Measurements from ENCODE around the gene VRK2.
A peak's percentile ranks its signal among the peaks of the same experiment; 100 is the strongest.

The VRK2 gene

DNA sequence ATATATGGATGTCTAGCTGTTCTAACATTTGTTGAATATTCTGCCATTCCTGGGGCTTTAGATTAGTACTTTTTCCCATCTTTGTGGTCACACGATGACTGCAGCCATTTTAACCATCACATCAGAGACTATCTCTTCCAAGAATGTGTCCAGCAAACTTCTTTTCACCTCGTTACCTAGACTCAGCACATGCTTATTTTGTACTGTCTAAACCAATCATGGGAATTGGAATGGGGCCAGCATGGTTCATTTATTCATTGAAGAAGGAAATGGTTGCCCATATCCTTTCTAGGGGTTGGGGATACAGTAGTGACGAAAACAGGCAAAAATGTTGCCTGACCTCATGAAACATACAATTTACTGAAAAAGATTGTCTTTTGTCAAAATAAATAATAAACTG is 2.5 kb upstream of the VRK2 start:
- H3K9ac ChIP-seq (ENCODE audit: low read depth, low read length): no peak overlapping the region

DNA sequence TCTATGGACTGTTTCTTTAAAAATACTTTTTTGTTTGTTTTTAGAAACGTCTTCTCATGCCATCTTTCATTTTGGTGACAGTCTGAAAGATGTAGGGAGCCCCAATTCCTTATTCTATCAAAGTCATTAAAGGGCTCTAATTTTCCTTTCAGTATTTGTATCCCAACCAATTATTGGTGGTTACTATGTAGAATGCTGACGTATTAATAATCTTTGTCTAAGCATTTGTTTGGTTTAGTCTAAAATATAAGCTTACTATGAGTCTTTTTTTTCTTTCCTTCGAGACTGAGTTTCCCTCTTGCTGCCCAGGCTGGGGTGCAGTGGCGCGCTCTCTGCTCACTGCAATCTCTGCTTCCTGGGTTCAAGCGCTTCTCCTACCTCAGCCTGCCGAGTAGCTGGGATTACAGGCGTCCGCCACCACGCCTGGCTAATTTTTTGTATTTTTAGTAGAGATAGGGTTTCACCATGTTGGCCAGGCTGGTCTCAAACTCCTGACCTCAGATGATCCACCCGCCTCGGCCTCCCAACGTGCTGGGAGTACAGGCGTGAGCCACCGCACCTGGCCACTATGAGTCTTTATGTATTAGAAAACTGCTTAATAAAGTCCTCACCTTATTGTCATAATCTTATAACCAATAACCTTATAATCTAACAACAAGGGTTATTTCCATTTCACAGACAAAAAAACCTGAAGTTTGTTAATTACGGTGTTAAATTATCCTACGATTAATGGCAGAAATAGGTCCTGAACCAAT is 849 bp upstream of the VRK2 start:
- Histone ChIP-seq H3K9me3 (ENCODE audit: control insufficient read depth, insufficient read depth, low read length) (no peaks in the 10 kb centered on the region), H3K4me1 (ENCODE audit: insufficient read depth, low read length) (peaks cover 13% of the 10 kb centered on the region; the same call in 1 of the 2 replicates), H3K9ac (ENCODE audit: low read depth, low read length) (peak overlapping the region; percentile 68), H3K36me3 (ENCODE audit: insufficient read depth, low read length) (no peaks in the 10 kb centered on the region)

More for the DNA sequence above, 2.5 kb upstream of the VRK2 start:
- H3K4me1 ChIP-seq (ENCODE audit: insufficient read depth, low read length): peaks cover 17% of the 10 kb centered on the region; the same call in 1 of the 2 replicates
- no peaks in the 10 kb centered on the region for H3K9me3 ChIP-seq (ENCODE audit: control insufficient read depth, insufficient read depth, low read length)
- no peaks in the 10 kb centered on the region for H3K36me3 ChIP-seq (ENCODE audit: insufficient read depth, low read length)

DNA sequence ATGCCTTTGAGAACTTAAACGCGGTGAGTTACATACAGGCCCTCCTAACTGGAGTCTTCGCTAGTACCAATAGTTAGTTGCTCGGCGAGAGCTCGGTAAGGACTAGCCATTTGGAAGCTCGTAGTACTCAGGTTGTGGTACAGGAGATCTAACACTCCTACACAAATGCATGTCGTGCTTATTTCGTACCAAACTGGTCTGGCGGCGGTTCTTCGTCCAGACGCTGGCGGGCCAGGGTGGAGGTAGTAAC is 346 bp upstream of the VRK2 start:
- peaks cover 13% of the 10 kb centered on the region; the same call in 1 of the 2 replicates for H3K4me1 ChIP-seq (ENCODE audit: insufficient read depth, low read length)

DNA sequence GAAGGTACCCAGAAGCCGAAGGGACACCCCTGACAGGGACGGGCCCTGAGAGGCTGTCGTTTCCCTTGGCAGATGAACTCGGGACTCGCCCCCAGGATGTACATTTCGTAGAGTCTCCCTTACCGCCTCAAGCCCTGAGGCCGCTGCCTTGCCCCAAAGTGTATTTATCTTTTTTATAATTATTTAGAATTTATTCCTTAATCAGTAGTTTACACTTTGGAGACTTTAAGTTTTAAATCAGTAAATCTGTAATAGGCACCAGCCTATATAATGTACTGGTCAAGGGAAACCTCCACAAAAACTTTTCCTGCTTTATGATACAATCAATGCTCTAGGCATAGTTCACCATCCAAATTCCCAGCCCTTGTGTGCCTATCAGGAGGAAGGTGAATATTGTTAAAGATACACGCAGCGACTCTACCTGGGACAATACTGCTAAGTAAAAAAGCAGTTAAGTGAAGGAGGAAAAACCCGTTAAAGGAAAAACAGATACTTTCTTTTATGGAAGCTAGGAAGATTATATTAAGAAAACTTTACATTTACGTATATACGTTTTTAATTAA is 848 bp downstream of the VRK2 start:
- Histone ChIP-seq H3K36me3 (ENCODE audit: insufficient read depth, low read length) (no peaks in the 10 kb centered on the region), H3K9ac (ENCODE audit: low read depth, low read length) (peak overlapping the region; percentile 68), H3K4me1 (ENCODE audit: insufficient read depth, low read length) (peaks cover 10% of the 10 kb centered on the region; the same call in 1 of the 2 replicates), H3K9me3 (ENCODE audit: control insufficient read depth, insufficient read depth, low read length) (no peaks in the 10 kb centered on the region)

More for the DNA sequence above, 346 bp upstream of the VRK2 start:
- H3K36me3 ChIP-seq (ENCODE audit: insufficient read depth, low read length): no peaks in the 10 kb centered on the region
- H3K9ac ChIP-seq (ENCODE audit: low read depth, low read length): peak overlapping the region; percentile 68
- H3K9me3 ChIP-seq (ENCODE audit: control insufficient read depth, insufficient read depth, low read length): no peaks in the 10 kb centered on the region

DNA sequence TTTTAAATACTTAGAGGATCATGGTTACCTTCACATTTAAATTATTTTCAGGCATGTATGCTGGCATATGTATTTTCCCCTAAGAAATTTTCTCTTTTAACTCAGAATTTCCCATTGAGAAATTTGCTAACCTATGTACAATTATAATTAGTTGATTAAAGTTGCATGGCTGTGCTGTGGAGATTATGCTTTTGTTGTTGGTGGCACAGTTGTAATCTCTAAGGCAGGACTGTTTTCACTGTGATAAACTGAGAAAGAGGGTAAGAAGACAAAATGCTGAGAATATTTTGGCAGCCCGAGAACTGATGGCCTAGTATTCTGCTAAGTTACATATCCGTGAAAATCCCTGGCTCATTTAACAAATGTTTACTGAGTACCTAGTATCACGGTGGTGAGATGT is 1.4 kb downstream of the VRK2 start:
- H3K9ac ChIP-seq (ENCODE audit: low read depth, low read length): peak overlapping the region; percentile 68; the same call in 1 of the 2 replicates
- no peaks in the 10 kb centered on the region for H3K36me3 ChIP-seq (ENCODE audit: insufficient read depth, low read length)
- no peaks in the 10 kb centered on the region for H3K9me3 ChIP-seq (ENCODE audit: control insufficient read depth, insufficient read depth, low read length)
- 0 out of 2 replicates have a peak, but pooled peaks cover 6% of the 10 kb centered on the region for H3K4me1 ChIP-seq (ENCODE audit: insufficient read depth, low read length)

DNA sequence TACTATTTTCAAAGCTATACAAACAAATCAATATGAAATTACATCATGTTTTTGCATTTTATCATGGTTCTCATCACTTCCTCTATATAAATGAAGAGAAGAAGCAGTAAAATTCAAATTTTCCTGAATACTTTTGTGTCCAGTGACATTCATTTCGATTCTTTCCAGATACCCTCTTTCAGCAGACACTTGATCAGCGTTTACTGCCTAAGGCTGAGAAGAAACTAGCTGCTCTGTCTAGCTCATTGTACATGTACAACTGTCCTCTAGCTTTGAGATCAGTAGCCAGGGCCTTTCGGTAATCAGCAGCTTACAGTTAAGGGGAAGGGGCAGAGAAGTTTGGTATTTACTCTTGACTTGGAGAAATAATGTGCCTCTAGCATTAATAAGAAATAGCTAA is 4.8 kb downstream of the VRK2 start:
- Histone ChIP-seq H3K9me3 (ENCODE audit: control insufficient read depth, insufficient read depth, low read length) (no peaks in the 10 kb centered on the region), H3K36me3 (ENCODE audit: insufficient read depth, low read length) (no peaks in the 10 kb centered on the region), H3K9ac (ENCODE audit: low read depth, low read length) (no peak overlapping the region), H3K4me1 (ENCODE audit: insufficient read depth, low read length) (peaks cover 6% of the 10 kb centered on the region; the same call in 1 of the 2 replicates)

DNA sequence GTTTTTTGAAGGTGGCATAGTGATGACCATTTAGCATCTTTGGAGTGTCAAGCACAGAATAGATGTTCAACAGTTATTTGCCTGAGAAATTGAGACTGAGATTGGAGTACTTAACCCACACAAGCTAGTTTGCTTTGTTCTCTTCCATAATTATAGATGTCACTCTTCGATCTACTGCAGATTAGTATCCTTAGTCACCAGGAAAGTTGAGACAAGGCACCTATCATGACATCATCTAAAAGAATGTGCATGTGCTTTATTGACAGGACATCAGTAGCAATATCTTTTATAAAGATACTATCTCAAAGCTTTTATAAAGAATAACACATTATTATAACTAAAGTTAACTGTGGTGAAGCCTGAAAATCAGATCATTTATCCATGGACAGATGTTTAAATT is 6.4 kb downstream of the VRK2 start:
- Histone ChIP-seq H3K9ac (ENCODE audit: low read depth, low read length) (no peak overlapping the region), H3K36me3 (ENCODE audit: insufficient read depth, low read length) (no peaks in the 10 kb centered on the region), H3K4me1 (ENCODE audit: insufficient read depth, low read length) (peaks cover 6% of the 10 kb centered on the region; the same call in 1 of the 2 replicates), H3K9me3 (ENCODE audit: control insufficient read depth, insufficient read depth, low read length) (no peaks in the 10 kb centered on the region)

DNA sequence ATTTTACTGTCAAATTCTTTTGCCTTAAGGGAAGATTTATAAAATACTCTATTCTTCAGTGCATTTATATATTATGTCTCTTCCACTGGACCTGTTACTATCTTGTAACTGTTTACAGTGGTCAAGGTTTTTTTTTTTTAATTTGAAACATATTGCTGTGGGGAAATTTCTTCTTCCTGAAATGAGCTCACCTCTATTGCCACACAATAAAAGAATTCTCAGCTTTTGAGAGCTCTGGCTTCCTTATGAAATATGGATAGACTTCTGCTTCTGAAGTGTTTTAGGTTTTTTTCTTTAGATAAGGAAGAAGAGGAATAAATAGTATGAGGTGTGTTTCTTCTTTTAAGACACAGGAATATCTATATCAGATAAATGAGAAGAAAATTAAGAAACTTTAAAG is 7.7 kb downstream of the VRK2 start:
- H3K36me3 ChIP-seq (ENCODE audit: insufficient read depth, low read length): no peaks in the 10 kb centered on the region
- H3K4me1 ChIP-seq (ENCODE audit: insufficient read depth, low read length): peaks cover 6% of the 10 kb centered on the region; the same call in 1 of the 2 replicates
- H3K9me3 ChIP-seq (ENCODE audit: control insufficient read depth, insufficient read depth, low read length): no peaks in the 10 kb centered on the region
- H3K9ac ChIP-seq (ENCODE audit: low read depth, low read length): no peak overlapping the region

DNA sequence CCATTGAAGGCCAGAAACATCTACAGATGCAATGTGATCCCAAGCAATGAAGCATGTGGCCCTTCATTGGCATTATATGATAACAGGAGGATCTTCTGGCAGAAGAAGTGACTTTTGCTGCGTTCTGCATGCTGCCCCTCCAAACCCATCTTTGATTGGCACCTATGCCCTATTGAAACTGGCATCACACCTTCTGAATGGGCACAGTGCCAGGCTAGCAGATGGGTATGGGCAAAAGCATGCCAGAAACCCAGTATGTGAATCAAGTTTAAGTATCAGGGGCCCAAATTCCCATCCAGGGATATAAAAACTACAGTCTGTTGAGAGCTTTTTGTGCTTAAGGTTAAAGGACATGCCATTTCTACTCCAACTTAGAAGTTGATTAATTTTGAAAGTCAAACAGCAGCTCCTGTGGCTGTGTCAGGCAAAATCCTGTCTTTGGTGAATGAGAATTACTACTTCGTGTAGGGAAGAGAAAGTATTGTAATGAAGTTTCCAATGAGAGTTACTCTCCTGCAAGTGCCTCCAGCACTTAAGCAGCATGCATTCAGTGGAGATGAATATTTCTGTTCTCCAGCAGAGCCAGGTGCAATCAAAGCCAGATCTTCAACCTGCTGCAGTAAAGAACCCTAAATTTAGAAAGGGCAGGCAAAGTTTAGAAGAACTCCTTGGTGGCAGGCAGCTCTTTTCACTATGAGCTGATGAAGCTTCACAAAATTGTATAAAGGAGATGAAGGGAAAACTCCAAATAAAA is 8.6 kb downstream of the VRK2 start:
- peaks cover 6% of the 10 kb centered on the region; the same call in 1 of the 2 replicates for H3K4me1 ChIP-seq (ENCODE audit: insufficient read depth, low read length)
- no peaks in the 10 kb centered on the region for H3K36me3 ChIP-seq (ENCODE audit: insufficient read depth, low read length)
- H3K9me3 ChIP-seq (ENCODE audit: control insufficient read depth, insufficient read depth, low read length): no peaks in the 10 kb centered on the region
- no peak overlapping the region for H3K9ac ChIP-seq (ENCODE audit: low read depth, low read length)

DNA sequence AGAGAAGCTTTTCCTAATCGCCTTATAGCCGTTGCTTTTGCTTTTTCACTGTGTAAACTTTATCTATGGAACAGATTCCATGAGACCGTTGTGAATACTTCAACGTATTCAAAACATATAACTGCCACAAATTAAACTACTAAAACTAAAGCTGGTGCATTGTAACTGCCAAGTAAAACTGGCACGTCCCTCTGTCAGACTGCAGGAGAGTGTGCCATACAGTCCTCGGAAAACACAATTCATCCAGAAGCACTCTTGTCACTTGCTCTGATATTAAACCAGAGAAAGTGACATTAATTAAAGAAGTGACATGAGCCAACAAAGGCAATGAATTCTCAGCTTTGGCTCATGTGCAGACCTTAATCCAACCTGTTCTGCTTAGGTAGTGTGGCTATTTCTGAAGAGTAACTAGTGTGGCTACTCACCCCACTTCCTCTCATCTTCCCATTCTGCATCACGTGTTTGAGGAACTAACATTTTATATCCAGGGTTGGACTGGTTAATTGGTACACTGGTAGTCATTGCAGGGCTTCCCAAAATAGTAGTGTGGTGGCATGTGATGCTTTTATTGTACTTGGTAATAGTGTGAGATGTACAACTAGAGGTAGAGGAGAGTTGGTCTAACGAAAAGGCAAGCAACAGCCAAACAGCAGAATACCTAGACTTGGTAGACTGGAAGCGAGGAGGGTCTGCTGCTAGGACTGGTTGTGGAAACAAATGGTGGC is 9.7 kb downstream of the VRK2 start:
- Histone ChIP-seq H3K4me1 (ENCODE audit: insufficient read depth, low read length) (peaks cover 6% of the 10 kb centered on the region; the same call in 1 of the 2 replicates), H3K9ac (ENCODE audit: low read depth, low read length) (no peak overlapping the region), H3K36me3 (ENCODE audit: insufficient read depth, low read length) (no peaks in the 10 kb centered on the region), H3K9me3 (ENCODE audit: control insufficient read depth, insufficient read depth, low read length) (no peaks in the 10 kb centered on the region)

DNA sequence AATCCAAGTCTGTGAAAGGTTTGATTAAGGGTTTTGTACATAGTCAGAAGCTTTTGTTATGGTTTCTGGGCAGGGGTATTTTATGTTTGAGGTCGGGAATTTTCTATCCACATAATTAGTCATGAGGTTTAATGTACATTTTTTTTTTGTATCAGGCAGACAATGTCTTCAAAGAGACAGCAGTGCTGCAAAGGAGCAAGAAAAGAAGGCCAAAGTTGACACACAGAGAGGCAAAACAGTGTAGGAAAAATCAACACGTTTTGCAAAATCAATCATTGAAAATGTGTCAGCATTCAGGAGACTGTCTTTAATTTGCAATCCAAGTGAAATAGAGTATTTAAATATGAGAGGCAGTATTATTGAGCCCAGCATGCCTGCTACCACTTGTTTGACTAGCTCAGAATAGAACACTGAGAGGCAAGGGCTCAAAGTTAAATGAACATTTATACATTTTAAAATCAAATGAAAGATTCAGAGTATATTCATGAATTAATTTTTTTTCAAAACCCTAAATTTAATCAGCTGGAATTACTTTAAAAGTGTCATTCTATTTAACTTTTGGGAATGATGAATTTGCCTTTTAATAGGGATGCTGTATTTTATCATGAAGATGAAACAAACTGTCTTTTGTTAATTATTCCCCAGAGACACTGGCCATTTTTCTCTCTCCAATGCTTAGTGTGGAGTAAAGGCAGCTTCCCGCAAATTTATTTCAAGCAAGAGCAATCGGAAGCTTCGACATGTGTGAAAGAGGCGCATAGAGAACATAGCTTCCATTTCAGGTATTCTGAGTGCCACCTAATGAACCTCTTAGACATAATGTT is 11.3 kb downstream of the VRK2 start:
- H3K36me3 ChIP-seq (ENCODE audit: insufficient read depth, low read length): no peaks in the 10 kb centered on the region
- H3K9ac ChIP-seq (ENCODE audit: low read depth, low read length): no peak overlapping the region
- peaks cover 6% of the 10 kb centered on the region; the same call in 1 of the 2 replicates for H3K4me1 ChIP-seq (ENCODE audit: insufficient read depth, low read length)
- H3K9me3 ChIP-seq (ENCODE audit: control insufficient read depth, insufficient read depth, low read length): no peaks in the 10 kb centered on the region

DNA sequence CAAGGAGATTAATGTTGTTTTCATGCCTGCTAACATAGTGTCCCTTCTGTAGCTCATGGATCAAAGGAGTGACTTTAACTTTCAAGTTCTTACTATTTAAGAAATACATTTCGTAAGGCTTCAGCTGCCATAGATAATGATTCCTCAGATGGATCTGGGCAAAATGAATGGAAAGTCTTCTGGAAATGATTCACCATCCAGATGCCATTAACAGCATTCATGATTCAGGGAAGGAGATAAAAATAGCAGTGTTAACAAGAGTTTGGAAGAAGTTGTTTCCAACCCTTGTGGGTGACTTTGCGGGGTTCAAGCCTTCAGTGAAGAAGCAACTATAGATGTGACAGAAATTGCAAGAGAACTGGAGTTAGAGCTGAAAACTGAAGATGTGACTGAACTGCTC is 17.0 kb downstream of the VRK2 start:
- Histone ChIP-seq H3K9me3 (ENCODE audit: control insufficient read depth, insufficient read depth, low read length) (no peaks in the 10 kb centered on the region), H3K9ac (ENCODE audit: low read depth, low read length) (no peak overlapping the region), H3K36me3 (ENCODE audit: insufficient read depth, low read length) (no peaks in the 10 kb centered on the region), H3K4me1 (ENCODE audit: insufficient read depth, low read length) (no peaks in the 10 kb centered on the region)

DNA sequence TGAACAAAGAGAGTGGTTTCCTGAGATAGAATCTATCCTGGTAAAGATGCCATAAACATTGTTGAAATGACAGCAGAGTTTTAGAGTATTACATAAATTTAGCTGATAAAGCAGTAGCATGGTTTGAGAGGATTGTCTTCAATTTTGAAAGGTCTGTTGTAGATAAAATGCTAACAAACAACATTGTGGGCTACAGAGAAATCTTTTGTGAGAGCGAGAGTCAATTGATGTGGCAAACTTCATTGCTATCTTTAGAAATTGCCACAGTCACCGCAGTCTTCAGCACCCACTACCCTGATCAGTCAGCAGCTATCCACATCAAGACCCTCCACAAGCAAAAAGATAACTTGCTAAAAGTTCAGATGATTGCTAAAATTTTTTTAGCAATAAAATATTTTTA is 17.5 kb downstream of the VRK2 start:
- Histone ChIP-seq H3K9me3 (ENCODE audit: control insufficient read depth, insufficient read depth, low read length) (no peaks in the 10 kb centered on the region), H3K36me3 (ENCODE audit: insufficient read depth, low read length) (no peaks in the 10 kb centered on the region), H3K4me1 (ENCODE audit: insufficient read depth, low read length) (no peaks in the 10 kb centered on the region), H3K9ac (ENCODE audit: low read depth, low read length) (no peak overlapping the region)

DNA sequence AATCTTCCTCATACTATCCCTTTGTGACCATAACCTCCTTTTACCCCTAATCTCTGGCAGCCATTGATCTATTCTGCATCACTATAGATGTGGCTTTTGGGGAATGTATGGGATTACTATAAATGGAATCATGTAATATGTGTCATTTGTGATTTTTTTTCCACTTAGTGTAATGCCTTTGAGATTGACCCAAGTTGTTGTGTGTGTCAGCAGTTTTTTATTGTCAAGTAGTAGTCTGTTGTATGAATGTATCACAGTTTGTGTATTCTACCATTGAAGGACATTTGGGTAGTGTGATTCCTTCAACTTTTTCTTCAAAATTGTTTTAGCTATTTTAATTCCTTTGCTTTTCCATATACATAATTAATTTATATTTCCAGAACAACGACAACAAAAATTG is 18.6 kb downstream of the VRK2 start:
- Histone ChIP-seq H3K9me3 (ENCODE audit: control insufficient read depth, insufficient read depth, low read length) (no peaks in the 10 kb centered on the region), H3K36me3 (ENCODE audit: insufficient read depth, low read length) (no peaks in the 10 kb centered on the region), H3K4me1 (ENCODE audit: insufficient read depth, low read length) (no peaks in the 10 kb centered on the region), H3K9ac (ENCODE audit: low read depth, low read length) (no peak overlapping the region)

All from ES-I3 (cell line).